K562 (cell line): ENCODE measurements around the gene VPS18. TPM values are rescaled to one million over a fixed set of nuclear protein-coding genes. Genes with fewer than 3 reads are reported as not detected.
A peak's percentile ranks its signal among the peaks of the same experiment; 100 is the strongest.

Experiments used
- BHLHE40 ChIP-seq: IDR thresholded peaks from 2 replicates; pipeline ENCODE4 v1.6.1; 2011; ENCODE audit warnings: low read length, improper control_type of control experiment
- ELF1 ChIP-seq: fragments of 200-800 bp; sonication (Bioruptor generic); IDR thresholded peaks from 2 replicates; pipeline ENCODE4 v1.6.1; 2016; ENCODE audit warnings: missing genetic modification characterization, missing compliant biosample characterization
- HDAC2 ChIP-seq: fragments of 450-650 bp; IDR thresholded peaks from 2 replicates; pipeline ENCODE4 v1.6.1; 2016; ENCODE audit warnings: mild to moderate bottlenecking
- KAT7 ChIP-seq: sonication (generic); formaldehyde crosslinking; IDR thresholded peaks from 2 replicates; pipeline ENCODE4 v1.8.0; 2022; ENCODE audit warnings: missing genetic modification reagents, mild to moderate bottlenecking, borderline replicate concordance
- MAX ChIP-seq: sonication (generic); formaldehyde crosslinking; IDR thresholded peaks from 2 replicates; pipeline ENCODE4 v1.9.0; 2022; ENCODE audit warnings: mild to moderate bottlenecking, missing genetic modification reagents
- MAZ ChIP-seq, 2 experiments: fragments of 450-650 bp in 1 of 2; sonication (generic) in 1 of 2; formaldehyde crosslinking; IDR thresholded peaks in 1 of 2; conservative IDR thresholded peaks in 1 of 2; 2 replicates each; pipeline versions ENCODE4 v1.4.0 to v1.5.0; 2020; ENCODE audit warnings: mild to moderate bottlenecking in 1 of 2, missing genetic modification reagents in 1 of 2
- PML ChIP-seq: IDR thresholded peaks from 2 replicates; pipeline ENCODE4 v1.6.1; 2012; ENCODE audit warnings: low read length, inconsistent platforms
- RHOXF2B ChIP-seq: fragments of 250-450 bp; sonication (Bioruptor Pico); conservative IDR thresholded peaks from 2 replicates; pipeline ENCODE4 v1.5.1; 2021
- SIN3B ChIP-seq: fragments of 450-650 bp; IDR thresholded peaks from 2 replicates; pipeline ENCODE4 v1.6.1; 2017; ENCODE audit warnings: low read depth, mild to moderate bottlenecking, moderate library complexity
- SMARCE1 ChIP-seq: fragments of 450-650 bp; IDR thresholded peaks from 2 replicates; pipeline ENCODE4 v1.7.1; 2016; ENCODE audit warnings: mild to moderate bottlenecking
- SNIP1 ChIP-seq: fragments of 450-650 bp; IDR thresholded peaks from 2 replicates; pipeline ENCODE4 v1.7.1; 2017; ENCODE audit warnings: low read depth, mild to moderate bottlenecking
- SNRNP70 ChIP-seq: fragments of 200-400 bp; formaldehyde crosslinking; optimal IDR thresholded peaks from 2 replicates; pipeline ENCODE3; 2017; ENCODE audit warnings: low read depth, low read length
- SOX6 ChIP-seq: fragments of 450-650 bp; IDR thresholded peaks from 2 replicates; pipeline ENCODE4 v1.6.1; 2014; ENCODE audit warnings: mild to moderate bottlenecking
- TAF9B ChIP-seq: fragments of 450-650 bp; IDR thresholded peaks from 2 replicates; pipeline ENCODE4 v1.6.1; 2018; ENCODE audit warnings: mild to moderate bottlenecking; ENCODE audit not compliant: partially characterized antibody
- TOE1 ChIP-seq, 2 experiments: fragments of 450-650 bp in 1 of 2; sonication (generic) in 1 of 2; formaldehyde crosslinking in 1 of 2; IDR thresholded peaks; 2 replicates each; pipeline versions ENCODE4 v1.7.1 to v1.8.0; 2016 to 2022; ENCODE audit warnings: borderline replicate concordance in 2 of 2, mild to moderate bottlenecking in 2 of 2, antibody characterized with exemption in 1 of 2, inconsistent platforms in 1 of 2, low read depth in 1 of 2, missing genetic modification reagents in 1 of 2, moderate library complexity in 1 of 2
- ZBTB5 ChIP-seq: fragments of 450-650 bp; IDR thresholded peaks from 2 replicates; pipeline ENCODE4 v1.6.1; 2017; ENCODE audit warnings: antibody characterized with exemption
- ZFP36 ChIP-seq: fragments of 150-350 bp; IDR thresholded peaks from 2 replicates; pipeline ENCODE4 v1.6.1; 2018; ENCODE audit warnings: low read length, low read depth; ENCODE audit not compliant: partially characterized antibody
- ZNF41 ChIP-seq: fragments of 250-450 bp; sonication (Bioruptor Pico); conservative IDR thresholded peaks from 2 replicates; pipeline ENCODE4 v1.4.0; 2020; ENCODE audit warnings: mild to moderate bottlenecking
- ZNF780A ChIP-seq: fragments of 250-450 bp; sonication (Bioruptor Pico); IDR thresholded peaks from 2 replicates; pipeline ENCODE4 v1.5.0; 2021; ENCODE audit warnings: mild to moderate bottlenecking
- polyA plus RNA-seq, 8 experiments: library from polyadenylated mRNA; depleted of rRNA in 4 of 8; stranded (reverse) in 5 of 8; unstranded in 3 of 8; fragments of >200 nt; fragmentation: Nextera tagmentation in 2 of 8; fragmentation: Illumina TruSeq in 1 of 8; extraction: Ambion mirVana in 2 of 8; extraction: Trizol in 1 of 8; gene quantifications; 2 replicates each; pipeline versions ENCODE4 v1.2.1 to v1.2.3, GENCODE V29; 2011 to 2014; ENCODE audit warnings: inconsistent platforms in 1 of 8, missing spikeins in 1 of 8
- total RNA-seq, 7 experiments: library from RNA; depleted of rRNA in 6 of 7; stranded (reverse); fragments of >200 nt in 6 of 7; fragmentation: Illumina TruSeq in 2 of 7; extraction: Trizol in 2 of 7; gene quantifications; 2 replicates each; pipeline versions ENCODE4 v1.2.1 to v1.2.3, GENCODE V29; 2011 to 2021; ENCODE audit warnings: low replicate concordance in 1 of 7
- TF ChIP-seq, protein P1 (sequence below): fragments of 450-650 bp; IDR thresholded peaks from 2 replicates; pipeline ENCODE4 v1.6.1; 2018; ENCODE audit not compliant: partially characterized antibody
- TF ChIP-seq, protein P2 (sequence below): IDR thresholded peaks from 2 replicates; pipeline ENCODE4 v1.6.1; 2012; ENCODE audit warnings: low read depth, low read length, improper control_type of control experiment, borderline replicate concordance

Gene VPS18
- total and polyA plus RNA-seq, 9 of the 15 experiments (the other 6 are each of a cell fraction or from before 2014, with no cell fraction given) = 0.73 to 19.9 (median 8.5) TPM

GRCh38 chr15:40847223-40847961 lies 46.9 kb upstream of the VPS18 start (continued):
- TF ChIP-seq, protein P1, sequence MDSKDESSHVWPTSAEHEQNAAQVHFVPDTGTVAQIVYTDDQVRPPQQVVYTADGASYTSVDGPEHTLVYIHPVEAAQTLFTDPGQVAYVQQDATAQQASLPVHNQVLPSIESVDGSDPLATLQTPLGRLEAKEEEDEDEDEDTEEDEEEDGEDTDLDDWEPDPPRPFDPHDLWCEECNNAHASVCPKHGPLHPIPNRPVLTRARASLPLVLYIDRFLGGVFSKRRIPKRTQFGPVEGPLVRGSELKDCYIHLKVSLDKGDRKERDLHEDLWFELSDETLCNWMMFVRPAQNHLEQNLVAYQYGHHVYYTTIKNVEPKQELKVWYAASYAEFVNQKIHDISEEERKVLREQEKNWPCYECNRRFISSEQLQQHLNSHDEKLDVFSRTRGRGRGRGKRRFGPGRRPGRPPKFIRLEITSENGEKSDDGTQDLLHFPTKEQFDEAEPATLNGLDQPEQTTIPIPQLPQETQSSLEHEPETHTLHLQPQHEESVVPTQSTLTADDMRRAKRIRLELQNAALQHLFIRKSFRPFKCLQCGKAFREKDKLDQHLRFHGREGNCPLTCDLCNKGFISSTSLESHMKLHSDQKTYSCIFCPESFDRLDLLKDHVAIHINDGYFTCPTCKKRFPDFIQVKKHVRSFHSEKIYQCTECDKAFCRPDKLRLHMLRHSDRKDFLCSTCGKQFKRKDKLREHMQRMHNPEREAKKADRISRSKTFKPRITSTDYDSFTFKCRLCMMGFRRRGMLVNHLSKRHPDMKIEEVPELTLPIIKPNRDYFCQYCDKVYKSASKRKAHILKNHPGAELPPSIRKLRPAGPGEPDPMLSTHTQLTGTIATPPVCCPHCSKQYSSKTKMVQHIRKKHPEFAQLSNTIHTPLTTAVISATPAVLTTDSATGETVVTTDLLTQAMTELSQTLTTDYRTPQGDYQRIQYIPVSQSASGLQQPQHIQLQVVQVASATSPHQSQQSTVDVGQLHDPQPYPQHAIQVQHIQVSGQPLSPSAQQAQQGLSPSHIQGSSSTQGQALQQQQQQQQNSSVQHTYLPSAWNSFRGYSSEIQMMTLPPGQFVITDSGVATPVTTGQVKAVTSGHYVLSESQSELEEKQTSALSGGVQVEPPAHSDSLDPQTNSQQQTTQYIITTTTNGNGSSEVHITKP = peak; percentile 39
- TF ChIP-seq SMARCE1 (peak; percentile 65; the same call in 1 of the 2 replicates), ZNF780A (CRISPR knock-in tag) (no peak), ZNF41 (CRISPR knock-in tag) (no peak), SNRNP70 (no peak), PML (no peak), SNIP1 (no peak), TAF9B (no peak), BHLHE40 (peak; percentile 29; the same call in 1 of the 2 replicates), ELF1 (tag) (peak; percentile 49; the same call in 1 of the 2 replicates), ZFP36 (peak; percentile 9), MAX (CRISPR knock-in tag) (no peak), SIN3B (no peak), KAT7 (CRISPR knock-in tag) (peak; percentile 86; the same call in 1 of the 2 replicates), TOE1 (IDR thresholded peaks at IDR 0.05; ENCODE audit: borderline replicate concordance) (0 out of 2 replicates have a peak, but pooled peaks have one; percentile 26), TOE1 (CRISPR knock-in tag; IDR thresholded peaks at IDR 0.05; ENCODE audit: borderline replicate concordance, low read depth) (no peak), HDAC2 (peak; percentile 37; the same call in 1 of the 2 replicates), ZBTB5 (no peak), RHOXF2B (CRISPR knock-in tag) (no peak), MAZ (CRISPR knock-in tag; conservative IDR thresholded peaks at IDR 0.05 in 1 of 2, IDR thresholded peaks at IDR 0.05 in 1 of 2) (peak; percentile 48 to 67; a peak in 3 of 4 replicates), SOX6 (peak; percentile 59; the same call in 1 of the 2 replicates)
- TF ChIP-seq, protein P2, sequence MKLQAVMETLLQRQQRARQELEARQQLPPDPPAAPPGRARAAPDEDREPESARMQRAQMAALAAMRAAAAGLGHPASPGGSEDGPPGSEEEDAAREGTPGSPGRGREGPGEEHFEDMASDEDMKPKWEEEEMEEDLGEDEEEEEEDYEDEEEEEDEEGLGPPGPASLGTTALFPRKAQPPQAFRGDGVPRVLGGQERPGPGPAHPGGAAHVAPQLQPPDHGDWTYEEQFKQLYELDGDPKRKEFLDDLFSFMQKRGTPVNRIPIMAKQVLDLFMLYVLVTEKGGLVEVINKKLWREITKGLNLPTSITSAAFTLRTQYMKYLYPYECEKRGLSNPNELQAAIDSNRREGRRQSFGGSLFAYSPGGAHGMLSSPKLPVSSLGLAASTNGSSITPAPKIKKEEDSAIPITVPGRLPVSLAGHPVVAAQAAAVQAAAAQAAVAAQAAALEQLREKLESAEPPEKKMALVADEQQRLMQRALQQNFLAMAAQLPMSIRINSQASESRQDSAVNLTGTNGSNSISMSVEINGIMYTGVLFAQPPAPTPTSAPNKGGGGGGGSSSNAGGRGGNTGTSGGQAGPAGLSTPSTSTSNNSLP = no peak
